GM12891 (cell line): ENCODE measurements around the gene NCKIPSD.

Experiments used
- POLR2A ChIP-seq: IDR thresholded peaks from 2 replicates; pipeline ENCODE4 v1.6.1; 2011; ENCODE audit warnings: low read depth, low read length, control low read depth
- TAF1 ChIP-seq: IDR thresholded peaks from 2 replicates; pipeline ENCODE4 v1.6.1; 2011; ENCODE audit warnings: low read depth, low read length, control low read depth

- TF ChIP-seq POLR2A (no peak), TAF1 (no peak)
Measured at GRCh38 chr3:48686538-48687219, 964 bp upstream of the NCKIPSD start.
